SK-N-SH (cell line): ENCODE data around the gene TMEM132D. TPM values are rescaled to one million over a fixed set of nuclear protein-coding genes. Genes with fewer than 3 reads are reported as not detected.

ENCODE experiments used
- CTCF ChIA-PET: fragments of 300-600, 350-600 bp; formaldehyde crosslinking; extraction: SDS; loops from one replicate; lab custom pipeline; 2021; lab: Yijun Ruan, JAX
- POLR2A ChIA-PET: fragments of 350-600 bp; sonication (Branson Sonifier 250); formaldehyde crosslinking; extraction: SDS; loops from one replicate; lab custom pipeline; 2020; ENCODE audit warnings: antibody characterized with exemption, inconsistent platforms; lab: Yijun Ruan, JAX
- DNase-seq: peaks from one replicate; pipeline ENCODE4 v3.0.0; 2012
- H2AFZ ChIP-seq: fragments of 200-600 bp; sonication (generic); 2 replicates; pipeline ENCODE4 v1.8.1; 2016; ENCODE audit warnings: antibody characterized with exemption, mild to moderate bottlenecking, low read depth
- H3F3A ChIP-seq: fragments of 200-600 bp; sonication (generic); replicated peaks from 2 replicates; pipeline ENCODE3; 2016; ENCODE audit warnings: antibody characterized with exemption, mild to moderate bottlenecking; ENCODE audit not compliant: insufficient read depth
- H3K27ac ChIP-seq, 2 experiments: fragments of 200-500 bp in 1 of 2; fragments of 200-600 bp in 1 of 2; sonication (Bioruptor generic) in 1 of 2; sonication (generic), shearing (Covaris generic) in 1 of 2; 2 replicates each; pipeline versions ENCODE4 v1.5.1 to v1.6.1; 2014 to 2016; ENCODE audit warnings: low read depth in 2 of 2, inconsistent platforms in 1 of 2, low read length in 1 of 2, mild to moderate bottlenecking in 1 of 2, mixed read lengths in 1 of 2
- H3K27me3 ChIP-seq: fragments of 200-600 bp; sonication (generic), shearing (Covaris generic); 2 replicates; pipeline ENCODE4 v1.6.1; 2016; ENCODE audit warnings: mixed run types; ENCODE audit not compliant: insufficient read depth
- H3K36me3 ChIP-seq, 2 experiments: fragments of 200-500 bp in 1 of 2; fragments of 200-600 bp in 1 of 2; sonication (Bioruptor generic) in 1 of 2; sonication (generic) in 1 of 2; replicated peaks in 1 of 2; 2 replicates each; pipeline versions ENCODE3 to v1.5.1; 2014 to 2016; ENCODE audit warnings: low read length in 1 of 2, mild to moderate bottlenecking in 1 of 2; ENCODE audit not compliant: insufficient read depth in 2 of 2, control insufficient read depth in 1 of 2
- H3K4me1 ChIP-seq, 2 experiments: fragments of 200-500 bp in 1 of 2; fragments of 200-600 bp in 1 of 2; sonication (Bioruptor generic) in 1 of 2; sonication (generic), shearing (Covaris generic) in 1 of 2; 2 replicates each; pipeline versions ENCODE4 v1.5.1 to v1.6.1; 2014 to 2016; ENCODE audit warnings: low read depth in 1 of 2, low read length in 1 of 2, mixed run types in 1 of 2; ENCODE audit not compliant: insufficient read depth in 2 of 2, control insufficient read depth in 1 of 2
- H3K4me2 ChIP-seq: fragments of 200-600 bp; sonication (generic), shearing (Covaris generic); 2 replicates; pipeline ENCODE4 v1.6.1; 2017; ENCODE audit warnings: mixed run types
- H3K4me3 ChIP-seq, 2 experiments: fragments of 200-500 bp in 1 of 2; fragments of 200-600 bp in 1 of 2; sonication (Bioruptor generic) in 1 of 2; sonication (generic), shearing (Covaris generic) in 1 of 2; 2 replicates each; pipeline versions ENCODE4 v1.5.1 to v1.8.1; 2014 to 2016; ENCODE audit warnings: low read depth in 2 of 2, inconsistent platforms in 1 of 2, low read length in 1 of 2, mild to moderate bottlenecking in 1 of 2, mixed read lengths in 1 of 2, moderate library complexity in 1 of 2
- H3K79me2 ChIP-seq: fragments of 200-600 bp; sonication (generic); 2 replicates; pipeline ENCODE4 v1.8.1; 2017; ENCODE audit warnings: mild to moderate bottlenecking; ENCODE audit not compliant: insufficient read depth
- H3K9ac ChIP-seq: fragments of 200-600 bp; sonication (generic); 2 replicates; pipeline ENCODE4 v1.6.1; 2017; ENCODE audit warnings: mixed run types
- H3K9me2 ChIP-seq: fragments of 200-600 bp; sonication (generic); 2 replicates; pipeline ENCODE4 v1.6.1; 2017; ENCODE audit warnings: mixed run types
- H3K9me3 ChIP-seq: fragments of 200-600 bp; sonication (generic); 2 replicates; pipeline ENCODE4 v1.6.1; 2017; ENCODE audit warnings: mixed run types, mild to moderate bottlenecking, moderate library complexity
- H4K20me1 ChIP-seq: fragments of 200-600 bp; sonication (generic); 2 replicates; pipeline ENCODE4 v1.6.1; 2017; ENCODE audit warnings: mild to moderate bottlenecking, mixed run types; ENCODE audit not compliant: insufficient read depth
- EP300 ChIP-seq, 2 experiments: IDR thresholded peaks; 2 replicates each; pipeline versions ENCODE4 v1.4.0 to v1.6.1; 2012; ENCODE audit warnings: borderline replicate concordance in 1 of 2, low read depth in 1 of 2, low read length in 1 of 2
- EZH2phosphoT487 ChIP-seq: fragments of 200-600 bp; sonication (generic); IDR thresholded peaks from 2 replicates; pipeline ENCODE4 v1.6.1; 2017; ENCODE audit warnings: low read depth, mixed run types, mild to moderate bottlenecking, antibody characterized with exemption, moderate library complexity, borderline replicate concordance
- FOSL2 ChIP-seq: IDR thresholded peaks from 2 replicates; pipeline ENCODE4 v1.4.0; 2012; ENCODE audit warnings: low read depth, mild to moderate bottlenecking, moderate library complexity, borderline replicate concordance
- GABPA ChIP-seq: IDR thresholded peaks from 2 replicates; pipeline ENCODE4 v1.4.0; 2012; ENCODE audit warnings: low read depth, mild to moderate bottlenecking
- IRF3 ChIP-seq: fragments of 150-350 bp; IDR thresholded peaks from 2 replicates; pipeline ENCODE4 v1.6.1; 2016; ENCODE audit warnings: mild to moderate bottlenecking, low read depth, low read length
- MEF2A ChIP-seq: IDR thresholded peaks from 2 replicates; pipeline ENCODE4 v1.4.0; 2012; ENCODE audit warnings: low read depth, borderline replicate concordance
- RAD21 ChIP-seq: IDR thresholded peaks from 2 replicates; pipeline ENCODE4 v1.6.1; 2012; ENCODE audit warnings: mild to moderate bottlenecking, low read length
- RCOR1 ChIP-seq: fragments of 150-350 bp; IDR thresholded peaks from 2 replicates; pipeline ENCODE4 v1.6.1; 2017; ENCODE audit warnings: antibody characterized with exemption, low read length
- RFX5 ChIP-seq: IDR thresholded peaks from 2 replicates; pipeline ENCODE4 v1.6.1; 2012; ENCODE audit warnings: mild to moderate bottlenecking, improper control_type of control experiment, low read length
- RXRA ChIP-seq: IDR thresholded peaks from 2 replicates; pipeline ENCODE4 v1.4.0; 2012; ENCODE audit warnings: low read depth, mild to moderate bottlenecking, borderline replicate concordance
- SIN3A ChIP-seq: IDR thresholded peaks from 2 replicates; pipeline ENCODE4 v1.6.1; 2012; ENCODE audit warnings: low read depth, mild to moderate bottlenecking, low read length, moderate library complexity, borderline replicate concordance
- TCF12 ChIP-seq: IDR thresholded peaks from 2 replicates; pipeline ENCODE4 v1.4.0; 2012
- TEAD4 ChIP-seq: IDR thresholded peaks from 2 replicates; pipeline ENCODE4 v1.4.0; 2012; ENCODE audit warnings: mild to moderate bottlenecking, borderline replicate concordance; ENCODE audit not compliant: insufficient read depth
- WGBS: methylation state at CpG from one replicate; pipeline ENCODE4 v1.1.6; 2017; ENCODE audit warnings: low lambda C conversion rate; 5-methylcytosine and 5-hydroxymethylcytosine counted together
- polyA plus RNA-seq, 3 experiments: library from polyadenylated mRNA; depleted of rRNA; stranded (reverse); fragments of >200 nt; gene quantifications; 2 replicates each; pipeline ENCODE4 v1.2.3, GENCODE V29; 2012
- TF ChIP-seq, protein P1 (sequence below): fragments of 200-600 bp; sonication (generic); IDR thresholded peaks from 2 replicates; pipeline ENCODE4 v1.6.1; 2017; ENCODE audit warnings: antibody characterized with exemption, mild to moderate bottlenecking, moderate library complexity

TMEM132D gene
- polyA plus RNA-seq, 1 of the 3 experiments (the other 2 are of a cell fraction): not detected

DNA sequence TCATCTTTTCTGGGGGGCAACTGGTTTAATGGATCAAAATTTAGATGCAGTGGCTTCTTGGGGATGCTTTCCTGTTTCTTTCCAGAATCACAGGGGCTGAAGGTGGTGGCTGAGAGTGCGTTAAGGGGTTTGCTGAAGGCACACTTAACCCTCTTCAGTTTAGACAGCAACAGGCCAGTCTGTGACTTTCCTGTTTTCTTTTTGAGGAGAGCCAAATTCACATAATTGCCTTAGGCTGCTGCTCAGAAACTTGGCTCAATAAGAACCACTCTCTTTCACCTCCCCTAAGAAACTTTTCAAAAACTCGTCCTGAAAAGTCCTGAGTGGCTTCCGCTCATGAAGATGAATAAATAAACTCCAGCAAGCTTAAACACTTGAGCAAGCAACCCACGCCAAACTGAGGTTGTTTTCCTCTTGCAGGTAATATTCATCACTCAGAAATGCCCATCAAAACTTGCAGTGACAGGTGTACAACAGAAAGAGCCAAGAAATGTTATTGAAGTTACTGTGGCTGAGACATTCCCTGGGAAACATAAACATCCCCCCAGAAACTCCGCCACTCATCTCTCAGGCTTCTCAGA, 510.4 kb downstream of the TMEM132D start:
- Histone ChIP-seq H3K79me2 (no peaks in the 10 kb centered on the region), H3F3A (no peaks in the 10 kb centered on the region), H3K4me2 (no peak overlapping the region), H3K9me2 (no peaks in the 10 kb centered on the region), H3K27ac (no peak overlapping the region), H2AFZ (no peak overlapping the region), H3K4me3 (no peak overlapping the region), H3K4me1 (no peaks in the 10 kb centered on the region), H3K9me3 (no peaks in the 10 kb centered on the region), H3K27me3 (no peaks in the 10 kb centered on the region), H3K36me3 (no peaks in the 10 kb centered on the region), H3K9ac (no peak overlapping the region), H4K20me1 (no peaks in the 10 kb centered on the region)
- CTCF ChIA-PET: no interaction called here
- no peak for DNase-seq
- 15% methylated on average over 5 of the region's 5 CpGs for WGBS
- POLR2A ChIA-PET: no interaction called here
- TF ChIP-seq RAD21 (no peak), GABPA (no peak), EZH2phosphoT487 (no peak), EP300 (IDR thresholded peaks at IDR 0.05; ENCODE audit: borderline replicate concordance in 1 of 2, low read depth in 1 of 2, low read length in 1 of 2) (no peak), IRF3 (no peak), RFX5 (no peak), MEF2A (no peak), TCF12 (no peak), SIN3A (no peak), FOSL2 (no peak)
- TF ChIP-seq, protein P1, sequence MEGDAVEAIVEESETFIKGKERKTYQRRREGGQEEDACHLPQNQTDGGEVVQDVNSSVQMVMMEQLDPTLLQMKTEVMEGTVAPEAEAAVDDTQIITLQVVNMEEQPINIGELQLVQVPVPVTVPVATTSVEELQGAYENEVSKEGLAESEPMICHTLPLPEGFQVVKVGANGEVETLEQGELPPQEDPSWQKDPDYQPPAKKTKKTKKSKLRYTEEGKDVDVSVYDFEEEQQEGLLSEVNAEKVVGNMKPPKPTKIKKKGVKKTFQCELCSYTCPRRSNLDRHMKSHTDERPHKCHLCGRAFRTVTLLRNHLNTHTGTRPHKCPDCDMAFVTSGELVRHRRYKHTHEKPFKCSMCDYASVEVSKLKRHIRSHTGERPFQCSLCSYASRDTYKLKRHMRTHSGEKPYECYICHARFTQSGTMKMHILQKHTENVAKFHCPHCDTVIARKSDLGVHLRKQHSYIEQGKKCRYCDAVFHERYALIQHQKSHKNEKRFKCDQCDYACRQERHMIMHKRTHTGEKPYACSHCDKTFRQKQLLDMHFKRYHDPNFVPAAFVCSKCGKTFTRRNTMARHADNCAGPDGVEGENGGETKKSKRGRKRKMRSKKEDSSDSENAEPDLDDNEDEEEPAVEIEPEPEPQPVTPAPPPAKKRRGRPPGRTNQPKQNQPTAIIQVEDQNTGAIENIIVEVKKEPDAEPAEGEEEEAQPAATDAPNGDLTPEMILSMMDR: no peak

DNA sequence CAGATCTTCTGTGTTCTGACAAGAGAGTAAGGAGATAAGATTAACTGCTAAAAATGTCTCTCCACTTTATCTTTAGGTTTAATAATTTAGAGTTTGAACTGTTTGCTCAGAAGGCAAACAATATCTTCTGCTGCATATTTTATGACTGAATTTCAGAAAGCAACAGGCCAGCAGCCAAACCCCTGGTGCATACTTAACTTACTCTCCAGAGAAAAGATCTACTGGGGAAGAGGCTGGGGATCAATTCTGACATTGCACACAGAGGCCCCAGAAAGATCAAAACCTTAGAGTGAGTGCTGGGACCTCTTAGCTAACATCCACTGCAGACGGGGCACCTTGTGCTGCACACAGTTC, 518.2 kb downstream of the TMEM132D start:
- WGBS: 22% methylated on average over 1 of the region's 1 CpG
- Histone ChIP-seq H3K9me3 (0 out of 2 replicates have a peak, but pooled peaks cover 4% of the 10 kb centered on the region), H3K27me3 (no peaks in the 10 kb centered on the region), H2AFZ (no peak overlapping the region), H3K4me2 (no peak overlapping the region), H3K9me2 (no peaks in the 10 kb centered on the region), H4K20me1 (no peaks in the 10 kb centered on the region), H3K4me1 (no peaks in the 10 kb centered on the region), H3K4me3 (no peak overlapping the region), H3F3A (no peaks in the 10 kb centered on the region), H3K79me2 (no peaks in the 10 kb centered on the region), H3K36me3 (no peaks in the 10 kb centered on the region), H3K27ac (no peak overlapping the region), H3K9ac (no peak overlapping the region)
- ChIA-PET POLR2A (no interaction called here), CTCF (no interaction called here)
- DNase-seq: no peak
- TF ChIP-seq TEAD4 (no peak), RCOR1 (no peak), EP300 (IDR thresholded peaks at IDR 0.05; ENCODE audit: borderline replicate concordance in 1 of 2, low read depth in 1 of 2, low read length in 1 of 2) (no peak), FOSL2 (no peak), RXRA (no peak)
